GM18511 (cell line): ENCODE data around the gene UBE2H.

Experiments used
- ATAC-seq: cut with Tn5 transposase; IDR thresholded peaks from one replicate; pipeline ENCODE4 v1.9.1; 2021; ENCODE audit warnings: mild to moderate bottlenecking, moderate library complexity; ENCODE audit not compliant: unreplicated experiment

UBE2H gene

GRCh38 chr7:129792721-129793120 lies 160.0 kb downstream of the UBE2H start:
- ATAC-seq, result no peak

DNA sequence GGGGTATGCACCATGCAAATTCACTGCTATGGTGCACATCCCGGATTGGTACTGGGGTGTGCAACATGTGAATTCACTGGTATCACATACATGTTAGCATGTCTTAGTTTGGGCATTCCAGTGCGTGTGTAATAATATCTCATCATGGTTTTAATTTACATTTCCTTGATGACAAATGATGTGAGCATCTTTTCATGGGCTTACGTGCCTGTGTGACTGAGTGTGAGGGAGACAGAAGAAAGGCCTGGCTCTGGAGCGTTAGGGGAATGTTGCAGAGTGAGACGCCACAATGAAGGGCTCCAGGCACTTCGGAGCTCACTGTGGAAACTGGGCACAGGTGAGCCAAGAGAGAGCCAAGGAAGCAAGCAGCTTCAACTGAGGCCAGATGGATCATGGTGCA lies 162.6 kb downstream of the UBE2H start:
- no peak for ATAC-seq

DNA sequence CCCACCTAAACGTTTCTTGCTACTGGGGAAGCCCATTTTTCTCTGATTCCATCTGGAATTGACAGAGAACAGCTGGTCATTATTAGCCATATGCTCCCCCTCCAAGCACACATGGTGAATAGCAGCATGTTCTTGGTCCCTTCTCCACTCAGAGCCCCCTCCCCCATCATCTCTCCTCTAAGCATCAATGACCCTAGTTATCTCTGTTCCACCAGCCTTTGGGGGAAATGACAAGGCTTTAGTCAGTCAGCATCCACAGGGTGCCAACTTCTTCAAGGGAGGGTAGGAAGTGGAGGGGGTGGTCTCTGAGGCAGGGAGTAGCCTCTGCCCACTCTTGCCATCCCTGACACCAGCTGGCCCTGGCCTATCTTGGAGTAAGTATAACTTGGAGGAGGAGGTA lies 163.1 kb downstream of the UBE2H start:
- ATAC-seq, result no peak

GRCh38 chr7:129789000-129789399 lies 163.8 kb downstream of the UBE2H start:
- ATAC-seq, result no peak

GRCh38 chr7:129786825-129787563 lies 165.8 kb downstream of the UBE2H start:
- ATAC-seq, result no peak

DNA sequence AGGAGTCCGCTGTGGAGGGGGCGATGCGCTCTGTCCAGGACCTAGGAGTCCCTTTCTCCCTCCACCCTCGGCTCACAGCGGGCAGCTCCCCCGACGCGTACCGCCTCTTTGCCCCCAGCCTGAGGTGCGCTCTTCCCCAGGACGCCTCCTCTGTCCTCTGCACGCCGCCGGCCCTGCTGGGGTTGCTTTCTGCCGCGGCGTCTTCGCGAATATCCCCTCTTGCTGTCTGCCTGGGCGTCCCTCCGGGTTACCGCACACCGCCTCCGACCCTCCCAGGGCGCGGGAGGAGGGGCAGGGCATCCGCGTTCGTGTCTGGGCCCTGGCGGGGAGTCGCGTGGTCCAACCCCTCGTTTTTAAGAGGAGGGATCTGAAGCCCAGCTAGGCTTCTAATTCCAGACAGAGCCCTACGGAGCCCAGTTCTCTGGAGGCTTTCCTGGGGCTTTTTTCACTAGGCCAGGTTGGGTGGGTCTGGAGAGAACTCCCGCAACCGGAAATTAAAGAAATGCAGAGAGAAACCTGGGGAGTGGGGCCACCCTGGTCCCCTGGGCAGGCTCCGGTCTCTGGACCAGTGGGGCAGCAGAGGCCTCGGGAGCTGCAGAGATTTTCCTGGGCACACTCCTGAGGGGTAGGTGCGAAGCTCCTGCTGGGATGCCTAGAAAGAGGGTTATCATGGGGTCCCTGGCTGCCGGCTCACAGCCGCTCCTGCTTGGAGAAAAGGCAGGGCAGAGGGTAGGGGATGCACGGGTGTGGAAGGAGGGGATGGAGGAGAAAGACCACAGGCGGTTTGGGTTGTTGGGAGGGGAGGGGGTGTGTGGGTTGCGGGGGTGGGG lies 166.9 kb downstream of the UBE2H start:
- no peak for ATAC-seq

DNA sequence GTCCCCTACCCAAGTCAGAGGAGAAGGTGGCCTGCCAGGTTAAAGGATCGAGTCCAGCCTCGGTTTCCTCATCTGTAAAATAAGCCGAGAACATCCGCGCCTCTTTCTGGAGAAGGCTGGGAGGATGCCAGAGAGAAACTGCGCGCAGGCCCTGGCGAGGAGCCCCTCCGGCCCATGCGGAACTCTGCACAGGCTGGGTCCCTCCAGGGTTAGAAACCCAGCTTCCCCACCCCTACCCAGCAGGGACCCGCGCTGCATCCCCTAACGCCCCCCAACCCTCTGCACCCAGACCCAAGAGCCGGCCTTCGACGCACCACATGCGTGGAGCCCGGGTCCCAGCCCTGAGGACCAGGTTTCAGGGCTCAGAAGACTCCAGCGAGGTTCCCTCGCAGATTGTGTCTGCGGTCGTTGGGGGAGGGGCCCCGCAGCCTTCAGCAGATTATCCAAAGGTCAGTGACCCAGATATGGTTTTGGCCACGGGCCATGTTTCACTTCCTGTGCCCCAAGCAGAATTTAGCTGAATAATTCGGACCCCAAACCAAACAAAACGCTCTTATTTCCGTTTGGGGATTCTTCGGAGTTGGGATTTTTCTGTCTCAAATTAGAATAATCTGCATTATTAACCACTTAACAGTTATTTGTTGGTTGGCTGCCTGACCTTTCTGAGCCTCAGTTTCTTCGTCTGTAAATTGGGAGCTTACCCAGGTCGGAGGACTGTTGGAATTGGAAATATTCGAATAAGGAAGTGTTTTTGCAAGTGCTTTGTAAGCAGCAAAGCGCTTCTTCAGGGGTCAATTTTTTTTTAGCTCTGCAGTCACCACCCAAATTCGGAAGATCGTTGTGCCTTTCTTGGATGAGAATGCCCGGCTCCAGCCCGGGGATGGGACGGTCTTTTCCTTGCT lies 167.7 kb downstream of the UBE2H start:
- peak; percentile 41 for ATAC-seq

GRCh38 chr7:129784437-129784782 lies 168.3 kb downstream of the UBE2H start:
- ATAC-seq, result no peak

- no peak for ATAC-seq
These were observed 169.2 kb downstream of the UBE2H start for GRCh38 chr7:129783584-129783919.

DNA sequence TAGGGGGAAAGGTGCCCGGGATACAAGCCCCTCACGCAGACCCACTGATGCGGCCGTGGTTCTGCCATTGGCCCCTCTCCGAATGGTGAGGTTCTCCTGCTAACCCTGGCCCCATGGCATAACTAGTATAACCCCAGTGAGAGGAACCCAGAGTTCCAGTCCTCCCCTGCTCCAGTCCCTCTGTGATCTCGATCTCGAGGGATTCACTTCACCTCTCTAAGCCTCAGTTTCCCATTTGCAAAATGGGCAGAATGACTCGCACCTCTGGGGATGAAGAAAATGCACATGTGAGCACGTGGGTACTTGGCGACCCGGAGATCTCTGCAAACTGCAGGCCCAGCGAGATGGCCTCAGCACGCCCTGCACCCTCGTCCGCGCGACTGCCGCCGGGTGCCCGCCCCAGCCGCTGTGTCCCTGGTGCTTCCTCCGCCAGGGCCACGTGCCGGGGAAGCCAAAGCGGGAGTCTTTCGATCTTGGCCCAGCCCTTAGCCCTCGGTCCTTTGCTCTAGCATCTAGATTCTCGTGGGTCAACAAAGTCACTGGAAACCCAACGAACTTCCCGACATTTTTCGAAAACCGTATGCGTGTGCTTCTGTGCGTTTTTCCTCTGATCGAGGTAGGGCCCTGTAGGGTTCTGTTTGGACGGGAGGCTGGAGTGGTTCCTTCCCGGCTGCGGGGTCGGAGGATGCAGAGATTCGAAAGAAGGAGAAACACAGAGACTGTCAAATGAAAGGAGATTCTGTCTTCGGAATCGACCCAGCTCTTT lies 169.8 kb downstream of the UBE2H start:
- ATAC-seq, result no peak

DNA sequence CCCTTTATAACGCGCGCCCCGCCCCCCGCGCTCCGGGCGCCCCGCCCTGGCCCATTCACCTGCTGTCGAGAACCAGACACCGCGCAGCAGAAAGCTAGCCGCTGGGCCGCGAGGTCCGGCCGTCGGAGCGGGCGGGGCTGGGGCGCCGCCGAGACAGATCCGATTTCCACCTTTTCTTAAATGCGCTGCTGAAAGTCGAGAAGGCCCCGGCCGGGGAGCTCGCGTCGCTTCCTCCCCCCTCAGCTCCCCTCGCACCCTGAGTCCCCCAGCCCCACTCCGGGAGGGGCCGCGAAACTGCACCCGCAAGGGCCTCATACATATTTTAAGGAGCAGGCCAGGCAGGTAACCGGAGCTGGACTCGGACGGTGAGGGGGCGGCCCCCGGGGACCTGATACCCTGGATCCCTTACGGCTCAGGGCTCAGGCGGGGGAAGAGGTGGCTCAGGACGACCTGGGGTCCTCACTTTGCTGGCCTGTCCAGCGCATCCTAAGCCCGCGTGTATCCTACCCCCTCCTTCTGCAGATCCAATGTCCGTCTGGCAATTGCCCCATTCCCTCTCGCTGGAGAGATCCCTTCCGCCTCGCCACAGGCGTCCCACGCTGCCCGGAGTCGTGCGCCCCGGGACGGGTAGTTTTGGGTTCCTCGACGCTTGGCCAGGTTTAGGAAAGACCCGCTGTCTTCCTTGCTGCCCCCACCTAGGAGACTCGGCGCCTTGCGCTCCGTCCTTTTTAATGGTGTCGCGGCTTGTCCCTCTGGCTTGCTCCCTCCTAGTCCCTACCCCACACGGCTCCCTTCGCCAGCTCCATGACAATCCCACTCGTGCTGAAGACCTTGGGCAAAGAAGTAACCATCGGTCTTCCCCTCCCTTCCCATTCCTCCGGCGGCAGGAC lies 170.6 kb downstream of the UBE2H start:
- no peak for ATAC-seq

DNA sequence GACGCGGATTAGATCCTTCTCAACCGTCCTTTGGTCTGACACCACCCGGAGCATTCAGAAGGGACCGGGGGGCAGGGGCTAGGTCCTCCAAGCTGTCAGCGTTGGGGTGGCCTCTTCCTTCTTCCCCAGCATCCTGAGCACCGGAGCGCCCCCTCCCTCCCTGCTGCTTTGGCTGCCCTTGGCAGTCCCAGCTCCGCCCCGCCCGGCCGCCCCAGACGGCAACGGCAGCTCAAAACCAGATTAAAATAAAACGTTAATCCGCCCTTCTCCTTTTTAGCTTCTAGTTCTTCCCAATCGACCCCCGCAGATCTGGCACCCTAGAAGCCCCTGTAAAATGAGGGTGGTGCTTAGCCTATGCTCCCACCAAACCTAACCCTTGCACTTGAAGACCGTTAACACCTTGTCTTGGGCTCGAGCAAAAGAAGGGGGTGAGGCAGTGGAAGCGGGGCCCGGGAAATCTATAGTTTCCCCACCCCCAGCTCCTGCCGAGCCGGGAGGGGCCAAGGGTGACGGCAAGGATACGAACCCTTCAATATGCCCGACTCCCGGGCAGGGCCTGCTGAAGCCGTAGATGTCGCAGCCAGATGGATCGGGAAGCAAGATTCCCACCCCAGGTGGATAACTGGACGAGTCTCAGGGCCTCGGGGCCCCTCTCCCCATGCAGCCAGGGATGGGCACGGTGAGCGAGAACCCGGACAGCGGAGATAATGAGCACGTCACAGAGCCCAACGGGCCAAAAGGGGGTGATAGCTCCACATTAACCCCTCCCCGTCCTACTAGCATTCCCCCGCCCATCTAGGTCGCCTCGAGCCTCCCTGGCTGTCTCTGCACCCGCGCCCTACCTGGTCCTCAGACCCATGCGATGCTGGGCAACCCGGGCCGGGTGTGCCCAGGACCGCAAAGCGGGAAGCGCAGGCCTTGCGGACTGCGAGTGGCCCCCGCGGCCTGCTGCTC lies 171.5 kb downstream of the UBE2H start:
- ATAC-seq, result no peak
